Nucleus accumbens (tissue), 56 donors: ENCODE measurements around the gene VSIG8.
"Not testable (repeated sequence)": the region's sequence is repeated elsewhere in the genome, so short reads cannot be mapped to it uniquely, and the experiment has no call there.

ENCODE experiments used
- DNase-seq, 56 donors: peaks; one replicate each; lab custom pipeline; 2025; lab: John Stamatoyannopoulos, UW

VSIG8 gene, protein sequence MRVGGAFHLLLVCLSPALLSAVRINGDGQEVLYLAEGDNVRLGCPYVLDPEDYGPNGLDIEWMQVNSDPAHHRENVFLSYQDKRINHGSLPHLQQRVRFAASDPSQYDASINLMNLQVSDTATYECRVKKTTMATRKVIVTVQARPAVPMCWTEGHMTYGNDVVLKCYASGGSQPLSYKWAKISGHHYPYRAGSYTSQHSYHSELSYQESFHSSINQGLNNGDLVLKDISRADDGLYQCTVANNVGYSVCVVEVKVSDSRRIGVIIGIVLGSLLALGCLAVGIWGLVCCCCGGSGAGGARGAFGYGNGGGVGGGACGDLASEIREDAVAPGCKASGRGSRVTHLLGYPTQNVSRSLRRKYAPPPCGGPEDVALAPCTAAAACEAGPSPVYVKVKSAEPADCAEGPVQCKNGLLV

DNA sequence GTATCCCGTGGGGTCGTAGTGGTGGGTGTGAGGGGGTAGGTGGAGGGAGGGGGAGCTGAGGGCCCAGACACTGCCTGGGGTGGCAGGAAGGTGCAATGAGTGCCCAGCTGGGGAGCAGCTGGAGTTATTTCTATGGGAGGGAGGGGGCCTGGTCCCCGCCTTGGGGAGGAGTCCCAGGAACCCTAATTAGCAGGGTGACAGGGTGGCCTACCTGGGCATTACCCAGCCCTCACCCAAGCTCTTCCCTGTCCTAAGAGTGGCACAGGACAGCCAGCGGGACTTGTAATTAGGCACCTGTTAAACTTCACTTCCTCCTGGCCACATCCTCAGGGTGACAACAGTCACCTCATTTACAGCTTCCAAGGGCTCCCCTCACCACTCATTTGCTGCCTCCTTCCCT is at the start of gene VSIG8:
Gene VSIG8, minus strand, starts transcription at position 101 of the 400 bp plus-strand sequence. CDS start 136 bp downstream, outside the sequence.
- no peak for DNase-seq

GRCh38 chr1:159911326-159912070 is 49.0 kb upstream of the VSIG8 start:
- no peak for DNase-seq

DNA sequence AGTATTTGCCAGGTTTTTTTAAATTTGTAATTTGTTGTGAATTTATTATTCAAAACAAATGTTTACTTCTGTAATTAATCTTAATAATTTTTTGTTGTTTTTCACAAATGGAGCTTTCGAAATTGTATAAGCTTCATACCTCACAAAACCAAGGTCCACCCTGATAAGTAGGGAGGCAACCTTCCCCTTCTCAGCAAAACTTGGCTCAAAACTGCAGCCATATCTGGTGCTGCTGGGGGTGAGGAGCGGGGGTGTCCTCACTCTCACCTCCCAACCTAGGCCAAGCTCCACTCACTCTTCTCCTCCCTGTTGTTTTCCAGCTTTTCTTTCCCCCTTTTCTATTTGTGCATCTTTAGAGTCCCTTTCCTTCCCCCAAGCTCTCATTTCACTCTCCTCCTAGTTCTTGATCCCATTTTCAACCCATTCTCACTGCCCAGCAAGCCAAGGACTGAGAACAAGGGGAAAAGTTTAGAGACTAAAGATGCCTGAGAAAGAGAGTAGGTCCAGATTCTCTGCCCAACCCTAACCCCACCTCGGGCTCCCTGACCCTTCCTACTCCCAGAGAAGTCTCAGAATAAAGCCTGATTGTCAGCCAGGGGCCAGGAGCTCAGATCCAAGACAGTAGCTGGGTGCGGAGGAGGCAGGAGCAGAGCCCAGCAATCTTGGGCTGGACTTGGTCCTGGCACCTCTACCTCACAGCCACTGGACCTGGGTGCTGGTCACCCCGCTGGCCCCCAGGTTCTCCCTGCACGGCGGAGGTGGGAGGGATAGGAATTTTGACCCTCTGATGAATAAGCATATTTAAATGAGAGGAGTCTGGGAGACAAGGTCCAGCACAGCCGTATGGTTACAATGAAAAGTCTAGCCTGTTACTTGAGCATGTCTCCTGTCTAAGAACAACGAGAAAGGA is 45.8 kb upstream of the VSIG8 start:
- no peak for DNase-seq

- no peak for DNase-seq
Measured at GRCh38 chr1:159906960-159907359, 44.5 kb upstream of the VSIG8 start.

- DNase-seq, result not testable (repeated sequence)
Measured at GRCh38 chr1:159904036-159904435, 41.6 kb upstream of the VSIG8 start.

DNA sequence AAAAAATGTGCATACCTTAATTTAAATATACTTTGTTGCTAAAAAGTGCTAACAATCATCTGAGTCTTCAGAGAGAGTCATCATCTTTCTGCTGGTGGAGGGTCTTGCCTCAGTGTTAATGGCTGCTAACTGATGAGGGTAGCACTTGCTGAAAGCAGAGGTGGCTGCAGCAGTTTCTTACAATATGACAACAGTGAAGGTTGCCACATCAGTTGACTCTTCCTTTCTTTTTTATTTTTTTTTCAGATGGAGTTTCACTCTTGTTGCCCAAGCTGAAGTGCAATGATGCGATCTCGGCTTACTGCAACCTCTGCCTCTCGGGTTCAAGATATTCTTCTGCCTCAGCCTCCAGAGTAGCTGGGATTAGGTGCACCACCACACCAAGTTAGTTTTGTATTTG is 40.1 kb upstream of the VSIG8 start:
- DNase-seq, result no peak

- no peak for DNase-seq
Measured at GRCh38 chr1:159900755-159901360, 38.4 kb upstream of the VSIG8 start.

GRCh38 chr1:159900086-159900680 is 37.7 kb upstream of the VSIG8 start, which contains the start of gene CFAP45:
TSS of gene CFAP45 (minus strand) at chr1:159900165. CDS start at chr1:159900098, 67 bp downstream.
- DNase-seq, result peak in 4 of 56 donors; percentile 7 to 53 (median 30)

DNA sequence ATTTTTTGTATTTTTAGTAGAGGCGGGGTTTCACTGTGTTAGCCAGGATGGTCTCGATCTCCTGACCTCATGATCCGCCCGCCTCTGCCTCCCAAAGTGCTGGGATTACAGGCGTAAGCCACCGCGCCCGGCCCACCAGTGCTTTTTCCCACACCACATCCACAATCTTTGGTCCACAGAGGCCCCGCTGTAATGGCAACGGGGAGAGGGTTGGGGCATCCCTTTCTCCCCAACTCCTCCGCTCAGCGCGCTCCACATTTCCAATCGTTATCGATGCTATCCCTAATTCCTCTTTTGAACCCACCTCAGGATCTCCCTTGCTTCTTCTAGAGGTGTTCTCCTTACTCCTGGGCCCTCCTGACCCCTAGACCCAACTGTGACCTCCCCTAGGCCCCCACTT is 37.2 kb upstream of the VSIG8 start:
- not testable (repeated sequence) for DNase-seq

- DNase-seq, result no peak
Measured at GRCh38 chr1:159898527-159898926, 36.1 kb upstream of the VSIG8 start.

- DNase-seq, result no peak
Measured at GRCh38 chr1:159897962-159898361, 35.5 kb upstream of the VSIG8 start.

DNA sequence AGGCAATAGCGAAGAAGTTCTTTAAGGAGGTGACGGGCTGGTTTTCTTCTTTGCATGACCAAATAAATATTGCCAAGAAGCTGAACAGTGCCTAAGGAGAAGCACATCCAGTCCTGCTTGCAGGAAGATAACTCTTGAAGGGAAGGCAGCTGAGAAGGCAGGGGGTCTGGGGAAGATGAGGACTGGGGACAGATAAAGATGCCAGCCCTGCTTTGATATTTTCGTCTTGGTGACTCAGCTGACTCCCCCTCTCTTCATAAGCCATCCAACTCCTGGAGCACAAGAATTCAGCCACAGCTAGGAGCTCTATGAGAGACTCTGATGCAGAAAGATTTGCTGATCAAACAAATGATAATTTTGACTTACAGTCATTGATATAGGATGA is 34.1 kb upstream of the VSIG8 start:
- DNase-seq, result no peak

- DNase-seq, result peak in 1 of 56 donors; percentile 8
Measured at GRCh38 chr1:159895836-159896545, 33.5 kb upstream of the VSIG8 start.

DNA sequence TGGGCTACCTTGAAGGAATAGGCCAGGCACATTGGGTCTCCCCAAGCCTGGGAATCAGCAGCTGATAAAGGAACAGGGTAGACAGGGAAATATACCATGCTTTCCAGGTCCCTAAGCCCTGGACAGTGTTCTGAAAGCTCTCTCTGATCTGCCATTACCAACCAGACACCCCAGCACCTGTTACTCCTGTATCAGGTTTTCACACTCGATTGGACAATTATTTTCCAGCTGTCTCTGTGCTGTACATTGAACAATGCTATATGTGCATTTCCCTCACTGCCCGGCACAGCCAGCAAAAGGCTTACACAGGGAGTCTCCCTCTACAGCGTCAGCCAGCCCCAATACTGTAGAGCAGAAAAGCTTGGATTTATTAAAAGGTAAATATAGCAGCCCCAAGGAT is 32.8 kb upstream of the VSIG8 start:
- no peak for DNase-seq

GRCh38 chr1:159892944-159893343 is 30.5 kb upstream of the VSIG8 start:
- DNase-seq, result no peak

- DNase-seq, result peak in 53 of 56 donors; percentile 11 to 88 (median 61)
Measured at GRCh38 chr1:159891275-159892157, 29.1 kb upstream of the VSIG8 start.

GRCh38 chr1:159890390-159890789 is 27.9 kb upstream of the VSIG8 start:
- no peak for DNase-seq

GRCh38 chr1:159889821-159890252 is 27.4 kb upstream of the VSIG8 start:
- no peak for DNase-seq
